DMS114 treated with DMSO at 0.1 percent for 48 hours (cell line): ENCODE data around the gene FNDC3B.

Source experiments
- DNase-seq: peaks from one replicate; lab custom pipeline; 2025; ENCODE audit not compliant: unreplicated experiment; lab: John Stamatoyannopoulos, UW

Gene FNDC3B

DNA sequence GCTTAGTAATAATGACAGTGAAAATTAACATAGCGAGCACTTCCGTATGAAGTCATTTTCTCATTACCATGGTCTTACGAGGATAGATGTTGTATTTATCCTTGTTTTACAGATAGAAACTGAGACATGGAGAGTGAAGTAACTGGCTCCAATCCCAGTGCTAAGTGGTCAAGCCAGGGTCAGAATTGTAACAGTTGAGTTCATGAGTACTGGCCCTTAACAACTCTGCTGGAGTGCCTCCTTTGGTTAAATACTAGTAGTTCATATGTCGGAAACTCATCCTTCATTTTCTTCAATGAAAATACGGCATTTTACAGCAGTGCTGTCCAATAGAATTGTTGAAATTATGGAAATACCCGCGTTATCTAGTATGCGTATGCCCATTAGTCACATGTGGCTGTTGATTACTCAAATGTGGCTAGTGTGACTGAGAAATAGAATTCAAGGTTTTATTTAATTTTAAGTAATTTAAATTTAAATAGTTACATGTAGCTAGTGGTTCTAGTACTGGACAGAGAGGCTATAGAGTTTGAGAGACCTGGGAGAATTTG is 32.5 kb downstream of the FNDC3B start:
- no peak for DNase-seq

DNA sequence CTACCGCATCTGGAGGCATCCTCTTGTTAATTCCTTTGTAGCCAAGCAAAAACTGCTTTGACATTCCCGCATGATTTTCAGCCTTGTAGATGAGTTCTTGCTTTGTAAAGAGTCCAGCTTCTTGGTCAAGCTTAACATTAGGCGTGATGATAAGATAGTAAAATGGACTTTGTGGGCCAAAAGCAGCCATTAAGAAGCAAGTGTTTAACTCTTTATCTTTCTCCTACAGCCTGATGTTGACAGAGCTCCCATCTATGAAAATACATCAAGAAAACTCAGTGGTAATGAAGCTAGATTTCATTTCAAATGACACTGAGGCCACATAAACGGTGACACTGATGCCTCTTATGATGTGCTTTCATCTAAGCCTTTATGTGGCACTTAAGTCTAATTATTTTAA is 33.2 kb downstream of the FNDC3B start:
- DNase-seq = no peak

DNA sequence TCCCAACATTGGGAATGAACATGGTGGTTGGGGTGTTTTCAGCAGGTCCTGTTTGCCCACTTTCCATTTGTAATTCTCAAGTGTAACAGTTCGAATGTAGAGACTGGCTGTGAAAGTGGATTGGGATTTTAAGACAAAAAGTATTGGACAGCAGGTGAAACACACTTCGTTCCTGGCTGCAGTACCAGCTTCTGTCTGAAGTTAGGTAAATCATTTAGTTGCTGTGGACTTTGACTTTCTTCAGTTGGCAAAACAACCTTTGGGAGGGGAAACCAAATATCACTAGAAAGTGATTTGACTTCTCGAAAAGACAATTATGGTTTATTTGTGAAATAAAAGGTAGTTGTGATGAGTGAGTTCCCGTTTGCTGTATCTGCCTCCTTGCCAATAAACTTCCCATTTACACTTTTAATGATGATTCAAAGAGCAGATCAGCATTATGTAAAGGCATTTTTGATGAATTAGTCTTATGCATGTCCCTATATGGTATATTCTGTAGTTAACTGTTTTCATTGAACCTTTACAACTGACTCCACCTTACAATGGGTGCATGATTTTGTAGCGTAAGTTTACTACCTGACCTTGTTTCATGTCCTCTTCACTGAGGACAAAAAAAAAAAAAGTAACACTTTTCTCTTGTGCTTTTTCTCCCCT is 34.0 kb downstream of the FNDC3B start:
- no peak for DNase-seq

DNA sequence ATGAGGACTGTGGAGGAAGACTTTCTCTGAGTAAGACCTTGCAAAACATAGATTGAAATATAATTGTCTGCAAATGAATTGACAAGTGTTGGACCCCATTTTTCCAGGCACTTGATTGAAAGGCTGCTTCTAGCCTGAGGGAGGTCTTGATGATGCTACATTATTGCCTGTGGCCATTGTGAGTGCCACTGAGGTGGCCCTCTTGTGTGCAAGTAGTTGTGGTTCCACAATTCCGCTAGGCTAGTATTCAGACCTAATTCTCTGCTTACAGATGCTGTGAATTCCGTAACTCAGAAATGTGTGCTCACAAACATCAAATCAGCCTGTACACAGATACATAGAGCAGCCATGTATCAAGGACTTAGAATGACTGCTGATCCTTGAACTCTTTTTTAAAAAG is 34.7 kb downstream of the FNDC3B start:
- DNase-seq = no peak

DNA sequence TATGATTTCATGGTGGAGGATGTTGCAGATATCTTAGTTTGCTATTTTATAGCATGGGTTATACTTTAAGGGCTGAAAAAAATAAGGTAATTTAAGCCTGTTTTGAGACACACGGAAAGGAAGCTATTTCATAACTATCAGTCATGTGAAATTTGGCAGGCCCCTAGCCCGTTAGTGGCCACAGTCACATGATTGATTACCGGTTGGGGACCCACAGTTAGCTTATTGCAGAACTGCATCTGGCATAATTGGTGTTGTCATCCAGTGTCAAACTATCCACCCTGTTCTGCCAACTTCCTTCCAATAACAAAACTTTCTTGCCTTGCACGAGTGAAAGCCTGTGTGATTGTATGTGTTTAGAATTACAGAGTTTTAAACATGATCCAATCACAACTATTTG is 35.2 kb downstream of the FNDC3B start:
- no peak for DNase-seq

DNA sequence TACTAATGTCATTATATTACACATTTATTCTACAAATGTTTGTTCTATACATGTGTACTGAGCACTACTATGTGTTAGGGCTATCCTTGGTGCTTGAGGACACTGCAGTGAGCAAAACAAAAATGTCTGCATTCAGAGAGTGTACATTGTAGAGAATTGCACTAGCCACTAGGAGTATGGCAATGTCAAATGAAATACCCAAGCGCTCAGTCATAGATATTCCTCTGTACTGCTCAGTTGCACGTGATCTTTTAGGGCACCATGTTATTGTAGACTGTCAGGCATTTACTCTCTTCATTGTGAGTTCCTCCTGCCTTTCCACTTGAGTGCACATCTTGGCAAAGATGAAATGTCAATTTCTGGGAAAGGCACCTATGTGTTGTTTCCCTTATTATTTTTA is 36.8 kb downstream of the FNDC3B start:
- no peak for DNase-seq

DNA sequence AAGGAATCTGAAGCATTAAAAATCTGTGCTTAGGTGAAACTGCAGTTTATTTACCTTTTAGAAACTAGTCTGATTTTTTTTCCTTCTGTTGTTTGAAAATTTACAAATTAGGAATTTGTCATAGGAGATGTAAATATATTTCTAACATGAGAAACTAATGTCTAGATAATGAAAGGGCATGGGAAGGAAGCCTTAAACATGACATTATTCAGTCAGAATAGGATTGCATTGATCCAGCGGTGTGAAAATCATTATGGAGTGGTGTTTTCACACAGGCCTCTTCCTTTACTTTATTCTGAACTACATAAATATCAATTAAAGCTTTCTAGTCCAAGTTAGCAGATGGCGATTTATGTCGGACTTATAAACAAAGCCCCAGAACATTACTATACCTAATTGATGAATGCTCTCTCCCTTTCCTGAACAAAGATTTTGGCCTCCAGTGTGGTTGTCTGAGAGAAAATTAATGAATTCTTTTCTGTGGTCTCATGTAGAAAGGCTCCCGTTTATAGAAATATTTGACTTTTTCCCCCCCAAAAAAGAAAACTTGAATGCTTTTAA is 37.9 kb downstream of the FNDC3B start:
- no peak for DNase-seq

DNA sequence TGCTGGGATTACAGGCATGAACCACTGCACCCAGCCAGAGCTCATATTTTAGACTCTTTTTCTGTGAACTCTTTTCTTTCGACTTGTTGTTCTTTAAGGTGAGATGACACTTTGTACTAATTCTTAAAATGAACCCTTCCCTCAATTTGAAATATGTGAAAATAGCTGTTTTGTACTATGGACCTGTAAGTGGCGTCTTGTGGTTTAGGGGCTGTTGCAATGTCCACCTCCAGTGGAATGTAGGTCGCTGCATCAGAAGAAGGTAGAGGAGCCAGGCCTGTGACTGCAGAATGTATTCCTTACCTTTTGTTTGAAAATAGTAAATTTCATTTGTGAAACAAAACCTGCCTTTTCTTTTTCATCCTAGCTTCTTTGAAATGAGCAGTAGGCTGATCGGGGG is 38.9 kb downstream of the FNDC3B start:
- no peak for DNase-seq

DNA sequence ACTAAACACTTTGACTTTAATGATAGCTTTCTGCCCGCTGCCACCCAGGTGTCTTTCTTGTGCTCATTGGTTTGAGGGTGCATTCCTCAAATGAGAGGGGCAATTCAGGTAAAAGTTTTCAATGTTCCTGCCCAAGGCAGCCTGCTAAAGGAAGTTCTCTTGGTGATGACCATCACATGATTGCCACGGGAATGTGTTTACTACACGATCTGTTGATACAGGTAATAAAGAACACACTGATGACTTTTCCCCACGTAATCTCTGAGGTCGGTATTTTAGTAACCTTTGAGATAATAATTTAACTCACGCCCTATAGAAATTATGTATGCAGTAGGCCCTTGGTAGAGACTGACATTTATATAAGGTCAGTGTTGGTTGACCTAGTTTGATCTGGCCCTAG is 39.3 kb downstream of the FNDC3B start:
- no peak for DNase-seq

DNA sequence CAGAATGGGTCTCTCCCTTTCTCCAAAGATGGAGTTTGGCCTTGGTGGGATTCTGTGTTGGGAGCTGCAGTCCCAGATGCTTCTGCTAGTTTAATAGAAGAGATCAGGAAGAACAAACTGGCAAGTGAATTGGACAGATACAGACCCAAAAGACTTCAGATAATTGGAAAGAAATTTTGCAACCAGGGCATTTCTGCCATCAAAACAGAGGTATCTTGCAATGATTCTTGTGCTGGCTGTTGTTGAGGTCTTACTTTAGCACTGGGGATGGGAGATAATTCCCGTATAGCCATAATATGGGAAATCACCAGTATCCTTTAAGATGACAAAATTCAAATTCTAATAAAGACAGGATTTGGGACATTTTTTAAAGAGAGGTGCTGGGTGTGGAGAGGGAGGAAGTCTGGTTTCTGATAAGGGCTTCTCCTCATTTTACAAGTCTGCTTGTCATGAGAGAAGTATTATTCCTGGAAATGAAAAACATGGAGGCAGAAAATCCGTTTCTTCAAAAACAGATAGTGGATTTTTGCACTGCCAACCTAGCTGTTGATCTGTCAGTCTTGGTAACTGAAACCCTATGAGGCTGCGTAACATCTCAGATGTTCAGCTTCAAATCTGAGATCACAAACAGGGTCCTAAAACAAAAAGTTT is 40.1 kb downstream of the FNDC3B start:
- no peak for DNase-seq

DNA sequence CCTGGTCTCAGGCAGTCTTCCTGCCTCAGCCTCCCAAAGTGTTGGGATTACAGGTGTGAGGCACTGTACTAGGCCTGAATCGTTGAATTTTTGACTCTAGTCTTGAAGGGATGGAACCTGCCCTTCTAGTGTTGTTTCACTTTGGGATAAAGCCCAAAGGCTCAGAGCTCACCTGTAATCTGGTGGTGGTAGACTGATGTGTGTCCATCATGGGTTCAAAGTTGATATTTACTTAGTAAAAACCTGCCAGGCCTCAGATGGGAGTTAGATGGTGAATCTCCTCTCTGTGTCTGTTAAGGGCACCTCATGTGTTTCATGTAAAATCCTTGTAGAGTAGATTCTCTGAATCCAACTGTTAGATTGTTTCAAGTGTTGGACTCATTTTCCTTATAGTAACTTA is 41.1 kb downstream of the FNDC3B start:
- no peak for DNase-seq

DNA sequence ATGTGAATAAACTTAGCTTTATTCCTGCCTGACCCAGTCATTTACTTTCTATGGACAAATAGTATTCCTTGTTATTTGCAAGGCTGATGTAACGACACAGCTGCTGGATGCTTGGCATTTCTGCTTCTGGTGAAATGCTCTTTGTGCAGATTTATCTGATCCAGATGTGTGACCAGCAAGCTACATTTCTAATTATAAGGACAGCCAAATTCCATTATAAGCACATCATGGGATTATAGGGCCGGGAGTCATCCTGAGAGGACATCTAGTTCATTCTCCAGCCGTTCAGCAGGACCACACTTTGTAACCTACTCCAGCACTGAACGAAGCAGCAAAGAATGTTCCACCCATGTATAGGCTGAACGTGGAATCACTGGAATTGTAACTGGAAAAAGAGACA is 42.9 kb downstream of the FNDC3B start:
- DNase-seq = no peak

DNA sequence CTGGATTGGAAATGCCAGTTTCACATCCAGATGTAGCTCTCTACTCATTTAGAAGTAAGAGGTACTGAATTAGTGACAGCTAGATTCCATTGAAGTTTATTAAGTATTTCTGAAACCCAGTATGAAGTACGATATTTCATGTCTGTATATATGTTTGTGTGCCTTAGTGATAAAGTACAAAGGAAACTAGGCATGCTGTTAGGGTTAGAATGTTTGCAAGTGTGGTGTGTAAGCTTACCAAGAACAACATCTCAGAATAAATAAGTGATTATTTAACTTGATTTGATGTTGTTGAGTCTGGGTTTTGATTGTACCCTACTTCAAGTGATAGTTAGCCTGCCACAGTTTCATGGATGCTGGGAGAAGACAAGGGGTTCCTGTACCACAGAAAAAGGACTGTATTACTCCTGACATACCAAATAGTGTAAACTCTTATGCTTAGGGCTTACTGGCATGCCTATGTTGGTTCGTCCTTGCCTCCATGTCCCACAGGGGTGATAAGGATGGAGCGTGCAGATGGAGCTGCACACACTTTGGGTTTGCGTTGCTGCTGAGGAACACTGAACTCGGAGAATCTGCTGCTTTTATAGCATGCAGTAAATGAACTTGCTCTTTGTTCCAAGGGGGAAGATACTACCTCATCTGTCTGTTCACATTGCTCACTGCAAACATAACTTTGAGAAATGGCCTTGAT is 43.6 kb downstream of the FNDC3B start:
- DNase-seq = no peak

DNA sequence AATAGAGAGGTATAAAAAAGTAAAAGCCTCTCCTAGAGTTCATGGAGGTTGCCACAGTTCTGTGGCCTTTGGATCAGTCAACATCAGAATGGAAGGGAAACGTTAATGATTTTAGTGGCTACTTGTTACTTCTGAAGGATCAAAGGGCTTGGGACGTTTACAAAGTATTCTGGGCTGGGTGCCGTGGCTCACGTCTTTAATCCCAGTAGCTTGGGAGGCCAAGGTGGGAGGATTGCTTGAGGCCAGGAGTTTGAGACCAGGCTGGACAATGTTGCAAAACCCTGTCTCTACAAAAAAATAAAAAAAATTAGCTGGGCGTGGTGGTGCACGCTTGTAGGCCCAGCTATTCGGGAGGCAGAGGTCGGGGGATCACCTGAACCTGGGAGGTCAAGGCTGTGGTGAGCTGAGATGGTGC is 44.6 kb downstream of the FNDC3B start:
- no peak for DNase-seq

DNA sequence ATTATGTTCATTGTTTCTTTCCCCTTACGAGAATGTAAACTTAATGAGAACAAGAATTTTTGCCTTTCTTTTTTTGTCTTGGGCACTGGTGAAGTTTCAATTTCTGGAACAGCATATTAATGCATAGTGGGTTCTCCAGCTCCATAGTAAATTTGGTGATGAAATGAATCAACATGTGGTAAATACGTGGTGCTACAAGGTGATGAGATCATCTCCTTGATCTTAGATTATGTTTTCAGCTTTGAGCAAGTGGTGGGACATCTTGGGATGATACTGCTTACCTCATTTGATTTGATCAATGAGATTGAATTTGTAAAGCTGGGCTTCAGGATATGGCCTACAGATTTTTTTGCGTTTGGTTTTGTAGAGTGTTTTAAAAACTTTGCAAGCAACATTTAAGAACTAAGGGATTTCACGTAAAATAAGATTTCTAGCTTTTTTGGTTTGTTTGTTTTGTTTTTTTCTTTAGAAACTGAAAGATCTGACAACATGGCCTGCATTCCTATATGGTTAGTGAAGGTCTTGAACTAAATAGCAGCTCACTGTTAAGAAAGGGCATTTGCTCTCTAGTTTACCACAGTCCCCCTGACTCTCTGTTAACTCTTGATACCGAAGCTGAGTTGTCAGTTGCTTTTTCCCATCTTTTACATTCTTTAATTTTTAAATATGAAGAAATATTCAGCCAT is 45.6 kb downstream of the FNDC3B start:
- no peak for DNase-seq

DNA sequence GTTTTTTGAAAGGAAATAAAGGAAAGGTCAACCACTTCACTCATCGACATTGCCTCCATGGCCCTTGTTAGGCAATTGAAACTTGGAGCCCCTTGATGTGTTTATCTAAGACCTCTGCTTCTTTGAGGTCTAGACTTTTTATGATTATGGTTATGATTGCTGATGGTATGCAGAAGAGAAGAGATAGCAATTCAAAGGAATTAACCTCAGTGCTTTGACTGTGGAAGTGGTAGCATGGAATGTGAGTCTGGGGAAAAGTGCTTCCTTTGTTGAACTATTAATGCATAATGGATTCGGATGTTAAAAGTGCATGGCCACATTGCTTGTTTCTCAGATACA is 46.1 kb downstream of the FNDC3B start:
- no peak for DNase-seq

DNA sequence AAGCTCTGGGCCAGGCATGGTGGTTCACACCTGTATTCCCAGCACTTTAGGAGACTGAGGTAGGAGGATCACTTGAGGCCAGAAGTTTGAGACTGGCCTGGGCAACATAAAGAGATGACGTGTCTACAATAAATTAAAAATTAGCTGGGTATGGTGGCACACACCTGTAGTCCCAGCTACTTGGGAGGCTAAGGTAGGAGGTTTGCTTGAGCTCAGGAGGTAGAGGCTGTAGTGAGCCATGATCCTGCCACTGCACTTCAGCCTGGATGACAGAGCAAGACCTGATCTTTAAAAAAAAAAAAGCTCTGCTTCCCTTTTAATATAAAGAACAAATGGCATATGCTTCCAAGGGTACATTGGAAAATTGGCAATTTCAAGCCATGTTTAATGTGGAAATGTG is 46.7 kb downstream of the FNDC3B start:
- DNase-seq = no peak

DNA sequence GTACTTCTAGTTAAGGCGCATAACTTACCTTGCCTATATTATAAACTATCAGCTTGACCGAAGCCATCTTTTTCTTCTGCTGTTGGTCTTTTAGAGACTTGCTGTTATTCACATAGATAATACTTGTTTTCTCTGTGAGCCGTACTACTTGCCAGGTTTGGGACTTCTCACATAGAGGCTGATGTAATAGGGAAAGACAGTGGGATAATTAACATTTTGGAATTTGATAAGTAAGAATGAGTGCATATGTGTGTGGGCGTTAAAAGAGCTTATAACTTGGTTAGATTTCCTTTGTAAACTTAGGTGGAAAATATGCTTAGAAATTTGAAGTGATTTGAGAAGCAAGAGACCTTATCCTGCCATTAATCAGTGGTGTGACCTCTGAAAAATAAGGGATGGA is 47.8 kb downstream of the FNDC3B start:
- no peak for DNase-seq

DNA sequence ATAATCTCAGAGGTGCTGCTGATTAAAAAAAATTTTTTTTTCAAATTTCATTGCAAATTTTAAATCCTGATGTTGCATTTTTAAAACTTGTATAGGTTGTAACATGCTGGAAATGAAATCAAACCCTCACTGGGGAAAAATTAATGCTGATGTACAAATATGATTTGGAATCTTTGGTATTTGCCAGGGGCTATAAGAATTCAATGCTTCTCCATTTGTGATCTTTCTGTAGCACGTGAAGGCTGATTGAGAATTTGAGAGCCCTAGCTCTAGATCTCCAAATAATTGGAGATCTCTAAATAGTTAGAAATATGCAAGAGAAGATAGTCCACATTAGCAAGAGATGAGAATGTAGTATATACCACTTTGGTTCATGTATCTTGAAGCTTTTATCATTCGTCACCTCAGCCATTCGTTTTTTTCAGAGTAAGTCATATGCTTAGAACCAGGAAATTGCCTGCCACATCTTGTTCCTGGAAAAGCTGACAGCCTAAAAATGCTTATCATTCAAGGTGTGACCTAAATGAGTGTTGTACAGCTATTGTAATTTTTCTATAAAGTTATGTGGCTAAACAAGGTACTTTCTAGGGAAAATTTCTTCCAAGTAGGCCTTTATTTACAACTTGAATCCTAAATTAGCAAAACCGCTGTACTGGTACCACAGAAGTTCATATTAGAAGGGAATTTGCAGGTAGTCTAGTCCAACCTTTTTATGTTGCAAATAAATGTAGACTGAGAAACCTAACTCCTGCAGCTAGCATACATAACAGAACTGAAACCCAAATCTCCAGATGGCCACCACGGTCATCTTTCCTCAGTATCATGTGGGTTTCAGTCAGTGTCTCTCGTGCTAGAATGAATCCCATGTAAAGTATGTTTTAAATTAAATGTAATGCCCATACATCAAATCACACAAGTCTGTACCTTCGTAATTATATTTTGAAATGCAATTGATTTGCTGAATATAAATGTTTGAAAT is 48.5 kb downstream of the FNDC3B start:
- DNase-seq = no peak

DNA sequence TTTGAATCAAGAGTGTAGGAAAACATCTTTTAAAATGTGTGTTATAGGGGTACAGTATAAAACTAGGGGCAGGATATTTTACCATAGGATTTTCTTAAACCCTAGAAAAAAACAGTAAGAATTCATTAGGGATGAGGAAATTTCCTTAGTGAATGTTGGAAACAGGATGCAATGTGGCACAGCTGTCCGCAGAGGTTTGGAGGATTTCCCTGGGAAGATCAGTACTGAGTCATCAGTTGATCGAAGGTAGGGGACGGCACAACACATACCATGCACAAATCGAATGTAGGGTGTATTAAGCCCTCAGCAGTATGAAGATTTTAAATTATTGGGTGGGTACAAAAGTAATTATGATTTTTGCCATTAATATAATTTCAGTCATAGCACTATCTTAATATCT is 49.9 kb downstream of the FNDC3B start:
- no peak for DNase-seq
